Adrenal gland (tissue), 12 donors: Measurements from ENCODE around the gene COL5A1. TPM values are rescaled to one million over a fixed set of nuclear protein-coding genes. Genes with fewer than 3 reads are reported as not detected.
A peak's percentile ranks its signal among the peaks of the same experiment; 100 is the strongest.

Experiments
- DNase-seq, 7 donors: peaks; one replicate each; pipeline ENCODE4 v3.0.0-alpha.2; 2019 to 2020
- H3K27ac ChIP-seq, 5 donors: fragments of 200-600 bp; sonication (generic) in 4 of 5; 1 replicate in 3 of 5; 2 replicates in 2 of 5; pipeline versions ENCODE4 v1.5.1 to v1.8.0; 2016 to 2020; ENCODE audit warnings: mild to moderate bottlenecking in 1 of 5
- H3K27me3 ChIP-seq: fragments of 200-600 bp; 2 replicates; pipeline ENCODE4 v1.8.0; 2021
- H3K36me3 ChIP-seq, 2 donors: fragments of 200-600 bp; replicated peaks in 1 of 2; 1 replicate in 1 of 2; 2 replicates in 1 of 2; pipeline versions ENCODE4 v1.5.1 to v1.8.0; 2018 to 2022
- H3K4me1 ChIP-seq, 2 donors: fragments of 200-600 bp; replicated peaks in 1 of 2; 1 replicate in 1 of 2; 2 replicates in 1 of 2; pipeline versions ENCODE4 v1.5.1 to v1.8.0; 2018 to 2021
- H3K4me3 ChIP-seq, 4 donors: fragments of 200-600 bp; sonication (generic) in 3 of 4; one replicate each; pipeline ENCODE4 v1.5.1; 2016 to 2018
- H3K9me3 ChIP-seq, 3 donors: fragments of 200-600 bp; sonication (generic) in 1 of 3; replicated peaks in 1 of 3; 1 replicate in 2 of 3; 2 replicates in 1 of 3; pipeline versions ENCODE4 v1.5.1 to v1.8.0; 2016 to 2021
- CTCF ChIP-seq, 6 experiments: fragments of 450-650 bp in 4 of 6; fragments of 200-600 bp in 2 of 6; sonication (generic) in 1 of 6; IDR thresholded peaks; 1 replicate in 5 of 6; 2 replicates in 1 of 6; pipeline versions ENCODE4 v1.5.1 to v1.8.0; 2016 to 2021; ENCODE audit warnings: antibody characterized with exemption in 6 of 6, mild to moderate bottlenecking in 2 of 6, moderate library complexity in 1 of 6
- POLR2A ChIP-seq, 2 donors: fragments of 450-650 bp; IDR thresholded peaks; one replicate each; pipeline ENCODE4 v1.6.1; 2017; ENCODE audit warnings: antibody characterized with exemption in 2 of 2, mild to moderate bottlenecking in 2 of 2, moderate library complexity in 1 of 2
- WGBS, 4 donors: extraction: QIAGEN DNeasy Blood & Tissue Kit in 2 of 4; methylation state at CpG; one replicate each; pipeline versions ENCODE4 v1.1.5 to v1.1.7; 2013 to 2017; 5-methylcytosine and 5-hydroxymethylcytosine counted together
- intact Hi-C, 2 donors: fragments of 100-400 bp; cut with DNase I; formaldehyde crosslinking; loops; one replicate each; pipeline versions ENCODE4 v1.14.1 to v1.15.0; 2022 to 2023
- polyA plus RNA-seq, 3 donors: library from polyadenylated mRNA; stranded (reverse); fragments of 200-250 nt in 2 of 3; fragments of 350-450 nt in 1 of 3; fragmentation: Illumina TruSeq in 1 of 3; extraction: RNeasy Lipid Tissue Mini Kit (QIAGEN cat#74804) in 1 of 3; gene quantifications; one replicate each; pipeline ENCODE4 v1.2.3, GENCODE V29; 2013 to 2014
- total RNA-seq, 9 donors: library from RNA; depleted of rRNA in 4 of 9; stranded (reverse); fragments of >200 nt in 4 of 9; fragments of 120-200 nt in 1 of 9; fragmentation: NEBNext Ultra II Directional in 1 of 9; extraction: Animal tissue kit (Norgen Biotek cat#: 25700) in 1 of 9; gene quantifications; one replicate each; pipeline versions ENCODE4 v1.1.0 to v1.2.4, GENCODE V29; 2013 to 2023
- donor health status: healthy with polysubstance abuse.
- donor health status: Bipolar disorder and iron deficiency.
- donor health status: DM: yes; HTN: yes; CAD: no.
- donor health status: DM: no; HTN: no; CAD: no.
- donor health status: DM: no; HTN: no; CAD: no.
- donor health status: DM: yes; HTN: yes; CAD: no.

Gene COL5A1
- total and polyA plus RNA-seq, 12 donors, result 3.5 to 45.5 (median 29.3) TPM

- TF ChIP-seq CTCF (IDR thresholded peaks at IDR 0.05), result no peak
- no peak for TF ChIP-seq POLR2A (IDR thresholded peaks at IDR 0.05)
- peak in 1 of 7 donors; percentile 45 for DNase-seq
- Histone ChIP-seq H3K27ac (no peak overlapping the region), H3K36me3 (no peaks in the 10 kb centered on the region), H3K4me1 (peaks cover 0 to 10% of the 10 kb centered on the region in 2 donors), H3K4me3 (no peak overlapping the region), H3K9me3 (no peaks in the 10 kb centered on the region), H3K27me3 (no peaks in the 10 kb centered on the region)
- WGBS, 4 donors, result 90 to 96% (median 94%) methylated on average over 3 of the region's 3 CpGs
- intact Hi-C loops, result no loop called here
Observed at GRCh38 chr9:134882204-134882785, 240.7 kb downstream of the COL5A1 start.

- Histone ChIP-seq H3K36me3 (no peaks in the 10 kb centered on the region), H3K4me3 (no peak overlapping the region), H3K4me1 (peaks cover 0 to 10% of the 10 kb centered on the region in 2 donors), H3K9me3 (no peaks in the 10 kb centered on the region), H3K27ac (no peak overlapping the region), H3K27me3 (no peaks in the 10 kb centered on the region)
- WGBS, 4 donors, result 86 to 92% (median 89%) methylated on average over 12 to 18 of the region's 18 CpGs
- intact Hi-C loops, result no loop called here
- no peak for TF ChIP-seq CTCF (IDR thresholded peaks at IDR 0.05)
- no peak for TF ChIP-seq POLR2A (IDR thresholded peaks at IDR 0.05)
- peak in 2 of 7 donors; percentile 8 to 27 for DNase-seq
Observed at GRCh38 chr9:134883040-134883782, 241.6 kb downstream of the COL5A1 start.

- Histone ChIP-seq H3K4me3 (no peak overlapping the region), H3K36me3 (no peaks in the 10 kb centered on the region), H3K9me3 (no peaks in the 10 kb centered on the region), H3K27ac (no peak overlapping the region), H3K4me1 (peaks cover 0 to 10% of the 10 kb centered on the region in 2 donors), H3K27me3 (no peaks in the 10 kb centered on the region)
- intact Hi-C loops, result no loop called here
- peak in 2 of 7 donors; percentile 15 to 43 for DNase-seq
- TF ChIP-seq CTCF (IDR thresholded peaks at IDR 0.05), result no peak
- TF ChIP-seq POLR2A (IDR thresholded peaks at IDR 0.05), result no peak
- WGBS, 4 donors, result 72 to 80% (median 77%) methylated on average over 7 to 8 of the region's 8 CpGs
Observed at GRCh38 chr9:134884492-134884891, 242.9 kb downstream of the COL5A1 start.

GRCh38 chr9:134885001-134885678 is 243.5 kb downstream of the COL5A1 start:
- no peaks in the 10 kb centered on the region for H3K36me3 ChIP-seq
- 91 to 94% (median 93%) methylated on average over 13 to 22 of the region's 22 CpGs for WGBS, 4 donors
- peaks cover 0 to 8% of the 10 kb centered on the region in 2 donors for H3K4me1 ChIP-seq
- no peak overlapping the region for H3K4me3 ChIP-seq
- no peak overlapping the region for H3K27ac ChIP-seq
- no peaks in the 10 kb centered on the region for H3K9me3 ChIP-seq
- DNase-seq, result peak in 2 of 7 donors; percentile 4 to 13
- intact Hi-C loops, result no loop called here
- no peak for TF ChIP-seq CTCF (IDR thresholded peaks at IDR 0.05)
- no peak for TF ChIP-seq POLR2A (IDR thresholded peaks at IDR 0.05)
- no peaks in the 10 kb centered on the region for H3K27me3 ChIP-seq
